ENCODE data around the gene UBAP1. TPM values are rescaled to one million over a fixed set of nuclear protein-coding genes. Genes with fewer than 3 reads are reported as not detected.

Gene UBAP1
- total RNA-seq, 2 experiments from 2014 or later, result 47.1 to 50.4 TPM

DNA sequence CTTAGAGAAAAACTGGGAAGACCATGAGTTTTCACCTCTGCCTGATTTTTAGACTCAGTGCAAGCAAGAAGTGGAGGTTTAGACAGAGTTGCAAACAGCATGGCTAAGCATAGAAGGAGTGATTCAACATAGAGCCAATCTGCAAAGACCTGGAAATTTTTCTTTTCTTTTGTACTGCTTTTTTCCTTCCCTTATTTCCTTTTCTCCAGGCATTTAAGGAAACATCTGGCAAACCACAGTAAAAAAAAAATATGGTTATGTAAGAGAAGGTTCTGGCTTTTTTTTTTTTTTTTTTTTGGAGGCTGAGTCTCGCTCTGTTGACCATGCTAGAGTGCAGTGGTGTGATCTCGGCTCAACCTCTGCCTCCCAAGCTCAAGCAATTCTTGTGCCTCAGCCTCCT, 35.7 kb upstream of the UBAP1 start:
- ATAC-seq (ENCODE audit: poor library complexity) (no peak), DNase-seq (no peak)
- Mint-ChIP-seq H3K36me3 (ENCODE audit: low read depth) (no peaks in the 10 kb centered on the region), H3K27ac (no peak overlapping the region), H3K4me3 (no peak overlapping the region), H3K4me1 (ENCODE audit: low read depth) (no peaks in the 10 kb centered on the region), H3K27me3 (no peaks in the 10 kb centered on the region), H3K9me3 (no peaks in the 10 kb centered on the region)
- Histone ChIP-seq H3K4me3 (ENCODE audit: low read length) (no peak overlapping the region), H3K27ac (ENCODE audit: low read depth in 1 of 2, low read length in 2 of 2) (no peak overlapping the region), H3K4me1 (ENCODE audit: insufficient read depth, low read length) (peaks cover 8% of the 10 kb centered on the region), H3K9me3 (ENCODE audit: control insufficient read depth in 1 of 2, insufficient read depth in 1 of 2, low read length in 2 of 2) (no peaks in the 10 kb centered on the region), H3K27me3 (ENCODE audit: control insufficient read depth in 1 of 2, insufficient read depth in 2 of 2, low read length in 2 of 2) (no peaks in the 10 kb centered on the region), H3K36me3 (ENCODE audit: insufficient read depth, low read length) (no peaks in the 10 kb centered on the region)
- POLR2A ChIA-PET, result no interaction called here
- TF ChIP-seq, protein P1, sequence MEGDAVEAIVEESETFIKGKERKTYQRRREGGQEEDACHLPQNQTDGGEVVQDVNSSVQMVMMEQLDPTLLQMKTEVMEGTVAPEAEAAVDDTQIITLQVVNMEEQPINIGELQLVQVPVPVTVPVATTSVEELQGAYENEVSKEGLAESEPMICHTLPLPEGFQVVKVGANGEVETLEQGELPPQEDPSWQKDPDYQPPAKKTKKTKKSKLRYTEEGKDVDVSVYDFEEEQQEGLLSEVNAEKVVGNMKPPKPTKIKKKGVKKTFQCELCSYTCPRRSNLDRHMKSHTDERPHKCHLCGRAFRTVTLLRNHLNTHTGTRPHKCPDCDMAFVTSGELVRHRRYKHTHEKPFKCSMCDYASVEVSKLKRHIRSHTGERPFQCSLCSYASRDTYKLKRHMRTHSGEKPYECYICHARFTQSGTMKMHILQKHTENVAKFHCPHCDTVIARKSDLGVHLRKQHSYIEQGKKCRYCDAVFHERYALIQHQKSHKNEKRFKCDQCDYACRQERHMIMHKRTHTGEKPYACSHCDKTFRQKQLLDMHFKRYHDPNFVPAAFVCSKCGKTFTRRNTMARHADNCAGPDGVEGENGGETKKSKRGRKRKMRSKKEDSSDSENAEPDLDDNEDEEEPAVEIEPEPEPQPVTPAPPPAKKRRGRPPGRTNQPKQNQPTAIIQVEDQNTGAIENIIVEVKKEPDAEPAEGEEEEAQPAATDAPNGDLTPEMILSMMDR (IDR thresholded peaks at IDR 0.05), result no peak
- intact Hi-C loops (cut with DNase I, micrococcal nuclease), result no loop called here
- CTCF ChIA-PET, result no interaction called here

DNA sequence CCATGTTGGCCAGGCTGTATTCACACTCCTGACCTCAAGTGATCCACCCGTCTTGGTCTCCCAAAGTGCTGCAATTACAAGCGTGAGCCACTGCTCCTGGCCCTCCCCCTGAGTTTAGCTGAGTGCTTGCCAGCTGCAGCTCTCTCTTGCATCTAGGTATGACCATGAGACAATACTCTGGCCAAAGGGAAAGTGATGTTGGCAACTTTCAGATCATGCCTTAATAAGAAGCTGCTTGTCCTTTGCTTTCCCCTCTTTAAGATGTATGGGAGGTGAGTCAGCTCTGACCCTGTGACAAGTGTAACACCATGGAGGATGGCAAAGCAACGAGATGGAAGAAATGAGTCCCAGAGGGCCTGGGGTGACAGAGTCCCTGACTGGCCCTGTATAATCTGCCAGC, 33.7 kb upstream of the UBAP1 start:
- TF ChIP-seq, protein P1 (IDR thresholded peaks at IDR 0.05), result no peak
- H3K9me3 Mint-ChIP-seq, result no peaks in the 10 kb centered on the region
- H3K36me3 ChIP-seq (ENCODE audit: insufficient read depth, low read length), result no peaks in the 10 kb centered on the region
- no peak overlapping the region for H3K4me3 Mint-ChIP-seq
- no peak overlapping the region for H3K27ac Mint-ChIP-seq
- H3K4me1 ChIP-seq (ENCODE audit: insufficient read depth, low read length), result no peaks in the 10 kb centered on the region
- H3K36me3 Mint-ChIP-seq (ENCODE audit: low read depth), result no peaks in the 10 kb centered on the region
- POLR2A ChIA-PET, result interaction anchor here (1.1 kb wide), 1 partner anchor 26 kb away, joined by 3 read pairs; no protein-coding TSS in a partner anchor
- H3K9me3 ChIP-seq (ENCODE audit: control insufficient read depth in 1 of 2, insufficient read depth in 1 of 2, low read length in 2 of 2), result no peaks in the 10 kb centered on the region
- no peaks in the 10 kb centered on the region for H3K27me3 Mint-ChIP-seq
- ATAC-seq (ENCODE audit: poor library complexity), result no peak
- CTCF ChIA-PET, result no interaction called here
- intact Hi-C loops (cut with DNase I, micrococcal nuclease), result no loop called here
- H3K27ac ChIP-seq (ENCODE audit: low read depth in 1 of 2, low read length in 2 of 2), result no peak overlapping the region
- DNase-seq, result no peak
- no peaks in the 10 kb centered on the region for H3K27me3 ChIP-seq (ENCODE audit: control insufficient read depth in 1 of 2, insufficient read depth in 2 of 2, low read length in 2 of 2)
- H3K4me3 ChIP-seq (ENCODE audit: low read length), result no peak overlapping the region
- no peaks in the 10 kb centered on the region for H3K4me1 Mint-ChIP-seq (ENCODE audit: low read depth)

DNA sequence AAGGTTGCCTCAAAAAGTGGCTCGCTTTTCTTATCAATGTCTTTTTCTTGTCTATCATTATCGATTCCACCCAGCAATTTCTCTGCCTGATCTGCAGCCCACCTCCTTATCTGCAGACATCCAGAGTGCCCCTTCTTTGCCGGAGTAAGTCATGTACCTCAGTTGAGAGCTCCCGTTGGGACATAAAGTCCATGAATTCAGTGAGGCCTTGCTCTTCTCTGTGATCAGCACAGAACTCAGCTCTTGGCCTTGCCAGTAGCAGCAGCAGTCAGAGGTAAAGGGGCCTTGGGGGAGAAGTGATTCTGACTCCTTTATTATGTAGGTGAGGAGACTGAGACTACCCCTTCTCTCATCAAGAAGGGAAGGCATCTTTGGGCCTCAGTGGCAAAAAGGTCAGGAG, 27.4 kb upstream of the UBAP1 start:
- no peaks in the 10 kb centered on the region for H3K9me3 ChIP-seq (ENCODE audit: control insufficient read depth in 1 of 2, insufficient read depth in 1 of 2, low read length in 2 of 2)
- ChIA-PET CTCF (no interaction called here), POLR2A (no interaction called here)
- H3K9me3 Mint-ChIP-seq, result no peaks in the 10 kb centered on the region
- H3K36me3 ChIP-seq (ENCODE audit: insufficient read depth, low read length), result no peaks in the 10 kb centered on the region
- TF ChIP-seq, protein P1 (IDR thresholded peaks at IDR 0.05), result no peak
- intact Hi-C loops (cut with DNase I, micrococcal nuclease), result no loop called here
- no peaks in the 10 kb centered on the region for H3K27me3 ChIP-seq (ENCODE audit: control insufficient read depth in 1 of 2, insufficient read depth in 2 of 2, low read length in 2 of 2)
- no peak overlapping the region for H3K4me3 Mint-ChIP-seq
- H3K4me1 Mint-ChIP-seq (ENCODE audit: low read depth), result no peaks in the 10 kb centered on the region
- H3K27me3 Mint-ChIP-seq, result no peaks in the 10 kb centered on the region
- H3K27ac ChIP-seq (ENCODE audit: low read depth in 1 of 2, low read length in 2 of 2), result no peak overlapping the region
- no peak for ATAC-seq (ENCODE audit: poor library complexity)
- no peak overlapping the region for H3K4me3 ChIP-seq (ENCODE audit: low read length)
- H3K4me1 ChIP-seq (ENCODE audit: insufficient read depth, low read length), result no peaks in the 10 kb centered on the region
- no peak for DNase-seq
- no peaks in the 10 kb centered on the region for H3K36me3 Mint-ChIP-seq (ENCODE audit: low read depth)
- H3K27ac Mint-ChIP-seq, result no peak overlapping the region
